22Rv1 (cell line): ENCODE data around the gene RDH12.

Experiments
- H3K27ac ChIP-seq: fragments of 450-650 bp; 2 replicates; pipeline ENCODE4 v1.5.1; 2017
- ZFX ChIP-seq: fragments of 450-650 bp; IDR thresholded peaks from 2 replicates; pipeline ENCODE4 v1.6.1; 2017; ENCODE audit warnings: antibody characterized with exemption, borderline replicate concordance
- TF ChIP-seq, protein P1 (sequence below): fragments of 450-650 bp; IDR thresholded peaks from 2 replicates; pipeline ENCODE4 v1.5.1; 2017; ENCODE audit warnings: mild to moderate bottlenecking

The RDH12 gene

DNA sequence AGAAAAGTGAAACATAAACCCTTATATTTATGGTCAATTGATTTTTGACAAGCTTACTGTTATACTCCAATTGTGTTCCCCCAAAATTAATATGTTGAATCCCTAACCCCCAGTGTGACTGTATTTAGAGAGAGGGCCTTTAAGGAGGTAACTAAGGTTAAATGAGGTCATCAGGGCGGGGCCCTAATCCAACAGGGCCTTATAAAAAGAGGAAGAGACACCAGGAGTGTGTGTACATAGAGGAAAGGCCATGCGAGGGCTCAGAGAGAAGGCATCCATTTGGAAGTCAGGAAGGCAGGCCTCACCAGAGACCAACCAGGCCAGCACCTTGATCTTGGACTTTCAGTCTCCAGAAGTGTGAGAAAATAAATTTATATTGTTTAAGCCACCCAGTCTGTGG, 20.7 kb upstream of the RDH12 start:
- peak overlapping the region; percentile 2; the same call in 1 of the 2 replicates for H3K27ac ChIP-seq
- TF ChIP-seq, protein P1, sequence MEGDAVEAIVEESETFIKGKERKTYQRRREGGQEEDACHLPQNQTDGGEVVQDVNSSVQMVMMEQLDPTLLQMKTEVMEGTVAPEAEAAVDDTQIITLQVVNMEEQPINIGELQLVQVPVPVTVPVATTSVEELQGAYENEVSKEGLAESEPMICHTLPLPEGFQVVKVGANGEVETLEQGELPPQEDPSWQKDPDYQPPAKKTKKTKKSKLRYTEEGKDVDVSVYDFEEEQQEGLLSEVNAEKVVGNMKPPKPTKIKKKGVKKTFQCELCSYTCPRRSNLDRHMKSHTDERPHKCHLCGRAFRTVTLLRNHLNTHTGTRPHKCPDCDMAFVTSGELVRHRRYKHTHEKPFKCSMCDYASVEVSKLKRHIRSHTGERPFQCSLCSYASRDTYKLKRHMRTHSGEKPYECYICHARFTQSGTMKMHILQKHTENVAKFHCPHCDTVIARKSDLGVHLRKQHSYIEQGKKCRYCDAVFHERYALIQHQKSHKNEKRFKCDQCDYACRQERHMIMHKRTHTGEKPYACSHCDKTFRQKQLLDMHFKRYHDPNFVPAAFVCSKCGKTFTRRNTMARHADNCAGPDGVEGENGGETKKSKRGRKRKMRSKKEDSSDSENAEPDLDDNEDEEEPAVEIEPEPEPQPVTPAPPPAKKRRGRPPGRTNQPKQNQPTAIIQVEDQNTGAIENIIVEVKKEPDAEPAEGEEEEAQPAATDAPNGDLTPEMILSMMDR, result no peak
- no peak for TF ChIP-seq ZFX

DNA sequence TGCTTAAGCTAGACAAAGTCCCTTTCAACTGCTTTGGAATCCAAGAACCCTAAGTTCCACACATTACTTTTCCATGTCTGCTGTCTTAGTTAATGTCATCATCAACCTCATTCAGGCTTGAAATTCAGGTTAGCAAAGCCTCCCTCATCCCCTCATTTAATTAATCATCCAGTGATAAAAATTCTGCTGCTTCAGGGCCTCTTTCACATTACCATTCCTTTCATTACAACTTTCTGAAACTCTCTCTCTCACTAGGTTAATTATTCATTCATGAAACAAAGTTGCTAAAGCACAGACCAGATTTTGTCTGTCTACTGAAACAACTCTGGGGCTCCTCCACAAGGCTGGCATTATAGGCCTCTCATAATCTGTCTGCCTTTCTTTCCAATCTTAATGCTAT, 17.8 kb upstream of the RDH12 start:
- no peak for TF ChIP-seq ZFX
- TF ChIP-seq, protein P1, result no peak
- H3K27ac ChIP-seq, result no peak overlapping the region

DNA sequence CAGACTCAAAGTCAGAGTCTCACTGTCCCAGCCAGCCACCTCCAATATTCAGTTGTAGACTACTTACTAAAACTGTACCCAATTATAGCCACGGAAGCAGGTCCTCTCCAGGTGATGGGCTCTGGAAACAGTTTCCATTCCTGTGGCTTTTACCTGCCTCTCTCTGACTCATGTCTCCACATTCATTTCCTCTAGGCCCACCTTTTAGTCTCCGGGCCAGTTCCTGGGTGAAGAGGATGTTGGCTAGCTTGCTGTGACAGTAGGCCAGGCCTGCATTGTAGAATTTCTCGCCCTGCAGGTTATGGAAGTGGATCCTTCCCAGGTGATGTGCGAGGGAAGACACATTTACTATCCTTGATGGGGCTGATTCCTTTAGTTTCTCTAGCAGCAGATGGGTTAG, 11.7 kb upstream of the RDH12 start:
- H3K27ac ChIP-seq, result no peak overlapping the region
- TF ChIP-seq, protein P1, result no peak
- no peak for TF ChIP-seq ZFX

DNA sequence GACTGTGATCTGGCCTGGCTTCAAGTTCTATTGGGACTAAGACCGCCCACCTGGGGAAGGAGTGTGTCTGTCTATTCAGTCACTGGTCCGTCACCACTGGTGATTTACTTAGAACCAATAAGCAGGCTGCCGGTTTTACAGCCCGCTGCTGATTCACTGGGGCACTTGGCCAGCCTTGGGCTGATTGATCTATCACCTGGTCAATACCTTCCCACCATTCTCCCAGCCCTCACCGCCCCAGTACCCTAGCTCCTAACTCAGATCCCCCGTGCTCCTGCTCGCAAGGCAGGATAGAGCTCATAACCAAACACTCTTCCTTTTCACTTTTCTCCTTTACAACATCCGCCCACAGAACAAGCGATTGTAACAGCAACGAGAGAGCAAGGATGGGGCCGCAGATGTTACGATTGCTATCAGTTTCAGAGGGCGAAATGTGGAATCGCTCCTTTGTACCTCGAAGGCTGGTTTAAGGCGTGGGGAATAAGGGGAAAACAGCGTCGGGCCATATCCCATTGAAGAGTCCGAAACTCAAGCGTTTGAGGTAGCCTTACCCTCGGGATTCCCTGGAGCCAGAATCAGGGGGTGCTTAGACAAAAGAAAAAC, 6.8 kb upstream of the RDH12 start:
- peak overlapping the region; percentile 91 for H3K27ac ChIP-seq

DNA sequence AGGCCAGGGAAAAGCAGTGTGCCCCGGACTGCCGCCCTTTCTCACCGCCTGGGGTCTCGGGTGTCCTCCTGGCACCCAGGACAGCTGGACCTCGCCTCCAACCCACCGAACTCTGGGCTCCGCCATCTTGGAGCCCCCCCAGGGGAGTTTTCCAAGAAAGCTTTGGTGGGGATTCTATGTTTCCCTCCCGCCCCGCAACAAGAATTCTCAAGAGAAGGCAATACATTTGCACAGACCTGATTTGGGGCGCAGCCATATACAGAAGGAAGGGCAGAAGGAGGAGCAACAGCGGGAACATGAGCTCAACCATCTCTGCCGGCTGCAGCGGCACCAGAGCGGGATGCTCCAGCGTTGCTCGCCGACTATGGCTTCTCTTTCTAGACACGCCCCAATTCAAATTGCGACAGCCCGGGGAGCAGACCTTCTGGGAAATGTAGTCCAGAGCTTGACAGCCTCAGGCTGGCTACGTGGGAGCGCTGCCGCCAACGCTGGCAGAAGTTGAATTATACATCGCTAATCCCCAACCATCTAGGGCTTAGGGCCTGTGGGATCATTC, 6.2 kb upstream of the RDH12 start, which contains the start of gene RDH11:
Gene RDH11, minus strand, starts transcription at position 371 of the 556 bp plus-strand sequence. Its CDS starts 61 bp downstream, at position 310.
- TF ChIP-seq, protein P1, result no peak
- TF ChIP-seq ZFX, result no peak
- peak within 1 kb of the TSS; percentile 91 for H3K27ac ChIP-seq

More for the DNA sequence above, 6.8 kb upstream of the RDH12 start:
- TF ChIP-seq, protein P1, result no peak
- TF ChIP-seq ZFX, result no peak

DNA sequence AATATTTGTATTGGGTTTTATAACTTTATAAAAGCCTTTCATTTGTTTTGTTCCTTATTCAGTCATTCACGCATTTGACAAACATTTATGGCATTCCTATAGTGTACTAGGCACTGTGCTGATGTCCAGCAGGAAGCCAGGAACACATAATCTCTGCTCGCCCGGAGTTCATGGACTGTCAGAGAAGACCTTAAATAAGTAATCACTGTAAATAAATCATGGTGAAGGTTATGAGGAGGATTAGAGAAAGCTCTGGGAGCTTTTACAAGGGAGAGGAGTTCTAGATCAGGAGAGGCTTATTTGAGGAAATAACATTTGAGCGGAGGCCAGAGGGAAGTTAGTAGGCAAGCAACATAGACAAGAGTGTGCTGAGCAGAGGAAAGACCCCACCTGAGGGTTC, 4.7 kb upstream of the RDH12 start:
- TF ChIP-seq, protein P1, result no peak
- no peak for TF ChIP-seq ZFX
- H3K27ac ChIP-seq, result peak overlapping the region; percentile 91

DNA sequence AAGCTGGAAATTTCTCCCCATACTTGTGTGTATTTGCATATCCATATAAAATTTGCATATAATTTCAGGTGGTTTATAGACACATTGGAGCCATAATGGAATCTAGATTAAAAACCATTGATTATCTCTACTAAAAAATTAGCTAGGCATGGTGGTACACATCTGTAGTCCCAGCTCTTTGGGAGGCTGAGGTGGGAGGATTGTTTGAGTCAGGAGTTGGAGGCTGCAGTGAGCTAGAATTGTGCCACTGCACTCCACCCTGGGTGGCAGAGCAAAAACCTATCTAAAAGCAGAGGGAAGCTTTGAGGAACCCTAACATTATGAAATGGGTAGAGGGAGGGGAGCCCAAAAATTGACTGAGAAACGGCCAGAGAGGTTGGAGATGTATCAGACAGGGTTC, 3.5 kb upstream of the RDH12 start:
- peak overlapping the region; percentile 91 for H3K27ac ChIP-seq
- no peak for TF ChIP-seq ZFX
- TF ChIP-seq, protein P1, result no peak
